Measurements from ENCODE around the gene STRN.

The STRN gene

DNA sequence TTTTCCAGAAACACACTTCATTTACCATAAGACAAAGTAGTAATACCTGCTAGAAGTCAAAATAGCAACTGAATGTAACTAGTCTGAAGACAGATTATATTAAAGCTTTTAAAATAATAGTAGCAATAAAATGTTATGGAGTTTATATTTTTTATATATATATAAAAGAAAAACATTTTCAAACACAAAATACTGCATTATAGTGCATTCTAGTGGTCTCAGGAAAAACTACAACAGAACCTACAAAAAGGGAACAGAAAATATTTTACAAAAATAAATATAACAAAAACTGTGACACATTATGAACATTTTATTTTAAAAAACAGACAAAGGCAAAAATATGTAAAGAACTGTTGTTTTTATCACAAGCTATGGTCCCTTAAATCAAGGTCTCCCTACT, 48.0 kb downstream of the STRN start:
- DNase-seq (ENCODE audit: low read depth in 1 of 2, low spot score in 1 of 2) = no peak
- TF ChIP-seq, protein P1, sequence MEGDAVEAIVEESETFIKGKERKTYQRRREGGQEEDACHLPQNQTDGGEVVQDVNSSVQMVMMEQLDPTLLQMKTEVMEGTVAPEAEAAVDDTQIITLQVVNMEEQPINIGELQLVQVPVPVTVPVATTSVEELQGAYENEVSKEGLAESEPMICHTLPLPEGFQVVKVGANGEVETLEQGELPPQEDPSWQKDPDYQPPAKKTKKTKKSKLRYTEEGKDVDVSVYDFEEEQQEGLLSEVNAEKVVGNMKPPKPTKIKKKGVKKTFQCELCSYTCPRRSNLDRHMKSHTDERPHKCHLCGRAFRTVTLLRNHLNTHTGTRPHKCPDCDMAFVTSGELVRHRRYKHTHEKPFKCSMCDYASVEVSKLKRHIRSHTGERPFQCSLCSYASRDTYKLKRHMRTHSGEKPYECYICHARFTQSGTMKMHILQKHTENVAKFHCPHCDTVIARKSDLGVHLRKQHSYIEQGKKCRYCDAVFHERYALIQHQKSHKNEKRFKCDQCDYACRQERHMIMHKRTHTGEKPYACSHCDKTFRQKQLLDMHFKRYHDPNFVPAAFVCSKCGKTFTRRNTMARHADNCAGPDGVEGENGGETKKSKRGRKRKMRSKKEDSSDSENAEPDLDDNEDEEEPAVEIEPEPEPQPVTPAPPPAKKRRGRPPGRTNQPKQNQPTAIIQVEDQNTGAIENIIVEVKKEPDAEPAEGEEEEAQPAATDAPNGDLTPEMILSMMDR (IDR thresholded peaks at IDR 0.05; ENCODE audit: insufficient read depth, low read length) = no peak
- TF ChIP-seq GABPA (IDR thresholded peaks at IDR 0.05; ENCODE audit: low read depth) = no peak
- no peak for TF ChIP-seq REST (IDR thresholded peaks at IDR 0.05; ENCODE audit: insufficient replicate concordance, low read depth)
- TF ChIP-seq SPI1 (IDR thresholded peaks at IDR 0.05; ENCODE audit: borderline replicate concordance, low read depth) = no peak
- no peak for TF ChIP-seq POLR2AphosphoS5 (IDR thresholded peaks at IDR 0.05; ENCODE audit: low read depth)
- Histone ChIP-seq H3K4me3 (replicated peaks; ENCODE audit: insufficient read depth, low read length) (no peak overlapping the region), H3K27me3 (ENCODE audit: insufficient read depth, poor library complexity, severe bottlenecking) (no peaks in the 10 kb centered on the region), H3K27ac (replicated peaks) (no peak overlapping the region)

DNA sequence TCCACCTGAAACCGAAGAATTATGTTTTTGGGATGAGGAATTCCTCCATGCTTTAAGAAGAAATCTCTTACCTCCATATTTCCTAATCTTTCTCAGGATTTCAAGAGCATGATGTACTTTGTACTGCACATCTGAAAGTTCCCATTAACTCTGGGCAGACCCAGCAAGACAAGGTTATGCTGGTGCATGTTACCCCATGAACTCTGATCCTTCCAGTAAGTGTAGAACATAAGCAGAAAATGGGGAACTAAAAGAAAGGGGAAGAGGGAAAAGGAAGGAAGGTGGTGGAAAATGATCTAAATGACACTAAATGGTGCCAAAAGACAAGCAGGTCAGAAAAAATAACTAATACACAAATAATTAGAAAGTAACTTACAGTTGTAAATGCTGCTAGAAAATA, 50.7 kb downstream of the STRN start:
- DNase-seq (ENCODE audit: low read depth in 1 of 2, low spot score in 1 of 2) = peak in 1 of 2 experiments; percentile 64
- Histone ChIP-seq H3K27ac (replicated peaks) (peak overlapping the region; percentile 33; the same call in 1 of the 2 replicates), H3K27me3 (ENCODE audit: insufficient read depth, poor library complexity, severe bottlenecking) (no peaks in the 10 kb centered on the region), H3K4me3 (replicated peaks; ENCODE audit: insufficient read depth, low read length) (no peak overlapping the region)
- TF ChIP-seq GABPA (IDR thresholded peaks at IDR 0.05; ENCODE audit: low read depth) (no peak), POLR2AphosphoS5 (IDR thresholded peaks at IDR 0.05; ENCODE audit: low read depth) (no peak), REST (IDR thresholded peaks at IDR 0.05; ENCODE audit: insufficient replicate concordance, low read depth) (no peak), SPI1 (IDR thresholded peaks at IDR 0.05; ENCODE audit: borderline replicate concordance, low read depth) (peak; percentile 93)
- TF ChIP-seq, protein P1 (IDR thresholded peaks at IDR 0.05; ENCODE audit: insufficient read depth, low read length) = no peak

- no peak for DNase-seq (ENCODE audit: low read depth in 1 of 2, low spot score in 1 of 2)
These were observed 53.6 kb downstream of the STRN start for GRCh38 chr2:36912695-36913094.

More at GRCh38 chr2:36912695-36913094, 53.6 kb downstream of the STRN start:
- Histone ChIP-seq H3K27me3 (ENCODE audit: insufficient read depth, poor library complexity, severe bottlenecking) (no peaks in the 10 kb centered on the region), H3K4me3 (replicated peaks; ENCODE audit: insufficient read depth, low read length) (no peak overlapping the region), H3K27ac (replicated peaks) (no peak overlapping the region)
- TF ChIP-seq, protein P1 (IDR thresholded peaks at IDR 0.05; ENCODE audit: insufficient read depth, low read length) = no peak
- TF ChIP-seq REST (IDR thresholded peaks at IDR 0.05; ENCODE audit: insufficient replicate concordance, low read depth) (no peak), POLR2AphosphoS5 (IDR thresholded peaks at IDR 0.05; ENCODE audit: low read depth) (no peak), SPI1 (IDR thresholded peaks at IDR 0.05; ENCODE audit: borderline replicate concordance, low read depth) (no peak), GABPA (IDR thresholded peaks at IDR 0.05; ENCODE audit: low read depth) (no peak)

Data from HL-60 (cell line).